Lower leg skin (tissue), 3 donors: ENCODE measurements around the gene EVI2A.

Experiments
- POLR2A ChIP-seq, 2 donors: fragments of 450-650 bp; IDR thresholded peaks; one replicate each; pipeline ENCODE4 v1.6.1; 2016 to 2017; ENCODE audit warnings: antibody characterized with exemption in 2 of 2, mild to moderate bottlenecking in 1 of 2, moderate library complexity in 1 of 2
- TF ChIP-seq, protein P1 (sequence below), 3 donors: fragments of 450-650 bp; IDR thresholded peaks; one replicate each; pipeline ENCODE4 v1.5.1; 2016; ENCODE audit warnings: antibody characterized with exemption in 3 of 3, mild to moderate bottlenecking in 3 of 3, moderate library complexity in 2 of 3

DNA sequence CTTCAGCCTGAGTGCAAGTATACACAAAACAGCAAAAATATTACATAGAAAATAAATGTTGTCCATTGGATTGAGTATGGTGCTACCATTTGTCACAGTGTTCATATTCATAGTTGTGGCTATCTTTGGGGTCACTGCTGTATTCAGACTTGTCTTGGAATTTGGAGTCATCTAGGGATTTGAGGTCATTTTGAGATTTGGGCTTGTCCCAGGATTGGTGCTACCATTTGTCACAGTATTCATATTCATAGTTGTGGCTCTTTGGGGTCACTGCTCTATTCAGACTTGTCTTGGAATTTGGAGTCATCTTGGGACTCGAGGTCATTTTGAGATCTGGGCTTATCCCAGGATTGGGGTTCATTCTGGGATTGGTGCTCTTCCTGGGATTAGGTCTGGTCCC, 49.2 kb downstream of the EVI2A start:
- TF ChIP-seq, protein P1, sequence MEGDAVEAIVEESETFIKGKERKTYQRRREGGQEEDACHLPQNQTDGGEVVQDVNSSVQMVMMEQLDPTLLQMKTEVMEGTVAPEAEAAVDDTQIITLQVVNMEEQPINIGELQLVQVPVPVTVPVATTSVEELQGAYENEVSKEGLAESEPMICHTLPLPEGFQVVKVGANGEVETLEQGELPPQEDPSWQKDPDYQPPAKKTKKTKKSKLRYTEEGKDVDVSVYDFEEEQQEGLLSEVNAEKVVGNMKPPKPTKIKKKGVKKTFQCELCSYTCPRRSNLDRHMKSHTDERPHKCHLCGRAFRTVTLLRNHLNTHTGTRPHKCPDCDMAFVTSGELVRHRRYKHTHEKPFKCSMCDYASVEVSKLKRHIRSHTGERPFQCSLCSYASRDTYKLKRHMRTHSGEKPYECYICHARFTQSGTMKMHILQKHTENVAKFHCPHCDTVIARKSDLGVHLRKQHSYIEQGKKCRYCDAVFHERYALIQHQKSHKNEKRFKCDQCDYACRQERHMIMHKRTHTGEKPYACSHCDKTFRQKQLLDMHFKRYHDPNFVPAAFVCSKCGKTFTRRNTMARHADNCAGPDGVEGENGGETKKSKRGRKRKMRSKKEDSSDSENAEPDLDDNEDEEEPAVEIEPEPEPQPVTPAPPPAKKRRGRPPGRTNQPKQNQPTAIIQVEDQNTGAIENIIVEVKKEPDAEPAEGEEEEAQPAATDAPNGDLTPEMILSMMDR (IDR thresholded peaks at IDR 0.05), result no peak
- no peak for TF ChIP-seq POLR2A (IDR thresholded peaks at IDR 0.05)
